HepG2 (cell line): ENCODE results near the gene CCDC83. TPM values are rescaled to one million over a fixed set of nuclear protein-coding genes. Genes with fewer than 3 reads are reported as not detected.

Experiments used
- BORCS8-MEF2B ChIP-seq: sonication (generic); formaldehyde crosslinking; IDR thresholded peaks from 2 replicates; pipeline ENCODE4 v1.8.0; 2022; ENCODE audit warnings: mild to moderate bottlenecking, missing genetic modification reagents
- CCAR2 ChIP-seq: fragments of 200-400 bp; formaldehyde crosslinking; optimal IDR thresholded peaks from 2 replicates; pipeline ENCODE3; 2018; ENCODE audit warnings: low read depth, mild to moderate bottlenecking, low read length, moderate library complexity
- HIVEP1 ChIP-seq: sonication (generic); formaldehyde crosslinking; IDR thresholded peaks from 2 replicates; pipeline ENCODE4 v1.4.0; 2020; ENCODE audit warnings: mild to moderate bottlenecking, missing genetic modification reagents
- HMG20A ChIP-seq: IDR thresholded peaks from 2 replicates; pipeline ENCODE4 v1.6.1; 2016; ENCODE audit warnings: borderline replicate concordance
- MLLT10 ChIP-seq: sonication (generic); formaldehyde crosslinking; IDR thresholded peaks from 2 replicates; pipeline ENCODE4 v1.4.0; 2020; ENCODE audit warnings: missing genetic modification reagents
- NFE2L1 ChIP-seq: sonication (generic); formaldehyde crosslinking; IDR thresholded peaks from 2 replicates; pipeline ENCODE4 v1.4.0; 2020; ENCODE audit warnings: missing genetic modification reagents, mild to moderate bottlenecking, borderline replicate concordance
- PLSCR1 ChIP-seq: sonication (generic); formaldehyde crosslinking; IDR thresholded peaks from 2 replicates; pipeline ENCODE4 v1.5.0; 2020; ENCODE audit warnings: missing genetic modification reagents, mild to moderate bottlenecking, borderline replicate concordance
- REXO4 ChIP-seq: sonication (generic); formaldehyde crosslinking; IDR thresholded peaks from 2 replicates; pipeline ENCODE4 v1.8.0; 2022; ENCODE audit warnings: missing genetic modification reagents, mild to moderate bottlenecking, borderline replicate concordance
- SETDB1 ChIP-seq: sonication (generic); formaldehyde crosslinking; IDR thresholded peaks from 2 replicates; pipeline ENCODE4 v1.5.1; 2020; ENCODE audit warnings: missing genetic modification reagents, mild to moderate bottlenecking, borderline replicate concordance
- SKIL ChIP-seq: sonication (generic); formaldehyde crosslinking; IDR thresholded peaks from 2 replicates; pipeline ENCODE4 v1.8.0; 2022; ENCODE audit warnings: missing genetic modification reagents, mild to moderate bottlenecking, moderate library complexity, borderline replicate concordance
- ZBTB26 ChIP-seq: IDR thresholded peaks from 2 replicates; pipeline ENCODE4 v1.6.1; 2016; ENCODE audit warnings: missing compliant biosample characterization, missing genetic modification reagents, borderline replicate concordance
- ZBTB46 ChIP-seq: sonication (generic); formaldehyde crosslinking; IDR thresholded peaks from 2 replicates; pipeline ENCODE4 v1.4.0; 2020; ENCODE audit warnings: mild to moderate bottlenecking, missing genetic modification reagents, borderline replicate concordance
- ZFY ChIP-seq: sonication (generic); formaldehyde crosslinking; IDR thresholded peaks from 2 replicates; pipeline ENCODE4 v1.4.0; 2020; ENCODE audit warnings: missing genetic modification reagents
- ZGPAT ChIP-seq: IDR thresholded peaks from 2 replicates; pipeline ENCODE4 v1.6.1; 2016; ENCODE audit warnings: mild to moderate bottlenecking
- ZNF251 ChIP-seq: sonication (generic); formaldehyde crosslinking; IDR thresholded peaks from 2 replicates; pipeline ENCODE4 v1.9.0; 2021; ENCODE audit warnings: mild to moderate bottlenecking, missing genetic modification reagents
- ZNF350 ChIP-seq: sonication (generic); formaldehyde crosslinking; IDR thresholded peaks from 2 replicates; pipeline ENCODE4 v1.4.0; 2020; ENCODE audit warnings: mild to moderate bottlenecking, low read depth, missing genetic modification reagents, borderline replicate concordance
- ZNF766 ChIP-seq: sonication (generic); formaldehyde crosslinking; IDR thresholded peaks from 2 replicates; pipeline ENCODE4 v1.5.0; 2020; ENCODE audit warnings: missing genetic modification reagents, borderline replicate concordance
- polyA plus RNA-seq, 8 experiments: library from polyadenylated mRNA; depleted of rRNA in 3 of 8; stranded (reverse) in 7 of 8; unstranded in 1 of 8; fragments of >200 nt; fragmentation: Illumina TruSeq in 4 of 8; extraction: Trizol in 4 of 8; gene quantifications; 2 replicates each; pipeline versions ENCODE4 v1.2.1 to v1.2.3, GENCODE V29; 2011 to 2016; ENCODE audit warnings: low read depth in 4 of 8, missing spikeins in 1 of 8, mixed read lengths in 1 of 8; ENCODE audit not compliant: insufficient read depth in 1 of 8
- total RNA-seq, 5 experiments: library from RNA; depleted of rRNA; stranded (reverse); fragments of >200 nt; fragmentation: Illumina TruSeq; extraction: Trizol; gene quantifications; 2 replicates each; pipeline ENCODE4 v1.2.3, GENCODE V29; 2016; ENCODE audit warnings: low read depth in 1 of 5

The CCDC83 gene
- total and polyA plus RNA-seq, 2 of the 13 experiments (the other 11 are each of a cell fraction or from before 2014, with no cell fraction given): not detected

GRCh38 chr11:85854557-85855340 lies 434 bp upstream of the CCDC83 start (continued):
- TF ChIP-seq ZNF350 (CRISPR knock-in tag) (peak; percentile 81; the same call in 1 of the 2 replicates), MLLT10 (CRISPR knock-in tag) (no peak), NFE2L1 (no peak), ZNF766 (CRISPR knock-in tag) (peak; percentile 90; the same call in 1 of the 2 replicates), BORCS8-MEF2B (CRISPR knock-in tag) (peak; percentile 97), HIVEP1 (CRISPR knock-in tag) (peak; percentile 87), SETDB1 (CRISPR knock-in tag) (no peak), ZGPAT (CRISPR knock-in tag) (peak; percentile 89), PLSCR1 (no peak), CCAR2 (no peak), ZBTB26 (CRISPR knock-in tag) (peak; percentile 83), ZFY (CRISPR knock-in tag) (peak; percentile 90), ZBTB46 (CRISPR knock-in tag) (no peak), SKIL (CRISPR knock-in tag) (peak; percentile 54), HMG20A (CRISPR knock-in tag) (peak; percentile 40; the same call in 1 of the 2 replicates), REXO4 (CRISPR knock-in tag) (no peak; the same call in 1 of the 2 replicates), ZNF251 (CRISPR knock-in tag) (0 out of 2 replicates have a peak, but pooled peaks have one; percentile 36)
